ENCODE results near the gene STAG3.
"Not testable (repeated sequence)": the region's sequence is repeated elsewhere in the genome, so short reads cannot be mapped to it uniquely, and the experiment has no call there.

The STAG3 gene

GRCh38 chr7:100244988-100245605 is 67.4 kb downstream of the STAG3 start:
- H2AFZ ChIP-seq (ENCODE audit: low read depth, low read length); H3K36me3 ChIP-seq (ENCODE audit: insufficient read depth, low read length); H3K9me3 ChIP-seq (ENCODE audit: low read length); H3K27me3 ChIP-seq (ENCODE audit: insufficient read depth, low read length); H3K4me1 ChIP-seq (ENCODE audit: insufficient read depth, low read length); H3K4me3 ChIP-seq (ENCODE audit: low read length): not testable (repeated sequence)

GRCh38 chr7:100246121-100246864 is 68.6 kb downstream of the STAG3 start:
- not testable (repeated sequence) for H3K4me3 ChIP-seq (ENCODE audit: low read length); H3K9me3 ChIP-seq (ENCODE audit: low read length); H3K36me3 ChIP-seq (ENCODE audit: insufficient read depth, low read length); H2AFZ ChIP-seq (ENCODE audit: low read depth, low read length); H3K4me1 ChIP-seq (ENCODE audit: insufficient read depth, low read length); H3K27me3 ChIP-seq (ENCODE audit: insufficient read depth, low read length)

GRCh38 chr7:100246865-100247137 is 69.1 kb downstream of the STAG3 start:
- not testable (repeated sequence) for H3K27me3 ChIP-seq (ENCODE audit: insufficient read depth, low read length)

GRCh38 chr7:100247152-100247757 is 69.5 kb downstream of the STAG3 start:
- Histone ChIP-seq H3K4me1 (ENCODE audit: insufficient read depth, low read length) (peaks cover 4% of the 10 kb centered on the region), H3K9me3 (ENCODE audit: low read length) (no peaks in the 10 kb centered on the region)

More at GRCh38 chr7:100246865-100247137, 69.1 kb downstream of the STAG3 start:
- H2AFZ ChIP-seq (ENCODE audit: low read depth, low read length); H3K4me3 ChIP-seq (ENCODE audit: low read length); H3K4me1 ChIP-seq (ENCODE audit: insufficient read depth, low read length); H3K9me3 ChIP-seq (ENCODE audit: low read length); H3K36me3 ChIP-seq (ENCODE audit: insufficient read depth, low read length): not testable (repeated sequence)

GRCh38 chr7:100248483-100248882 is 70.8 kb downstream of the STAG3 start:
- no peaks in the 10 kb centered on the region for H3K27me3 ChIP-seq (ENCODE audit: insufficient read depth, low read length)
- no peaks in the 10 kb centered on the region for H3K9me3 ChIP-seq (ENCODE audit: low read length)
- H3K4me3 ChIP-seq (ENCODE audit: low read length) = no peak overlapping the region
- peaks cover 4% of the 10 kb centered on the region for H3K4me1 ChIP-seq (ENCODE audit: insufficient read depth, low read length)
- H3K36me3 ChIP-seq (ENCODE audit: insufficient read depth, low read length) = no peaks in the 10 kb centered on the region
- H2AFZ ChIP-seq (ENCODE audit: low read depth, low read length) = no peak overlapping the region

More at GRCh38 chr7:100247152-100247757, 69.5 kb downstream of the STAG3 start:
- no peak overlapping the region for H2AFZ ChIP-seq (ENCODE audit: low read depth, low read length)
- H3K36me3 ChIP-seq (ENCODE audit: insufficient read depth, low read length) = no peaks in the 10 kb centered on the region
- H3K4me3 ChIP-seq (ENCODE audit: low read length) = no peak overlapping the region
- H3K27me3 ChIP-seq (ENCODE audit: insufficient read depth, low read length) = no peaks in the 10 kb centered on the region

GRCh38 chr7:100257017-100257416 is 79.3 kb downstream of the STAG3 start:
- Histone ChIP-seq H3K4me1 (ENCODE audit: insufficient read depth, low read length) (no peaks in the 10 kb centered on the region), H3K4me3 (ENCODE audit: low read length) (no peak overlapping the region), H3K36me3 (ENCODE audit: insufficient read depth, low read length) (peaks cover 3% of the 10 kb centered on the region), H2AFZ (ENCODE audit: low read depth, low read length) (no peak overlapping the region), H3K27me3 (ENCODE audit: insufficient read depth, low read length) (no peaks in the 10 kb centered on the region), H3K9me3 (ENCODE audit: low read length) (no peaks in the 10 kb centered on the region)

- not testable (repeated sequence) for H3K4me1 ChIP-seq (ENCODE audit: insufficient read depth, low read length); H2AFZ ChIP-seq (ENCODE audit: low read depth, low read length); H3K36me3 ChIP-seq (ENCODE audit: insufficient read depth, low read length); H3K4me3 ChIP-seq (ENCODE audit: low read length); H3K9me3 ChIP-seq (ENCODE audit: low read length); H3K27me3 ChIP-seq (ENCODE audit: insufficient read depth, low read length)
Measured at GRCh38 chr7:100259984-100260383, 82.3 kb downstream of the STAG3 start.

- not testable (repeated sequence) for H3K9me3 ChIP-seq (ENCODE audit: low read length); H3K27me3 ChIP-seq (ENCODE audit: insufficient read depth, low read length); H2AFZ ChIP-seq (ENCODE audit: low read depth, low read length); H3K36me3 ChIP-seq (ENCODE audit: insufficient read depth, low read length); H3K4me3 ChIP-seq (ENCODE audit: low read length); H3K4me1 ChIP-seq (ENCODE audit: insufficient read depth, low read length)
Measured at GRCh38 chr7:100262896-100263295, 85.2 kb downstream of the STAG3 start.
